CD4-positive, alpha-beta T cell treated with Interleukin-4 for 4 hours (primary cell): ENCODE data around the gene ANKUB1.

Experiments used
- DNase-seq: peaks from one replicate; pipeline ENCODE4 v3.0.0-alpha.2; 2020

ANKUB1 gene

GRCh38 chr3:149753717-149754116 is 38.6 kb downstream of the ANKUB1 start:
- DNase-seq: no peak

- DNase-seq: no peak
These were observed 39.6 kb downstream of the ANKUB1 start for GRCh38 chr3:149752788-149753136.

GRCh38 chr3:149752051-149752787 is 40.1 kb downstream of the ANKUB1 start, which contains the start of gene COMMD2:
TSS of gene COMMD2 (minus strand) at chr3:149752489. CDS start at chr3:149752444, 45 bp downstream.
- DNase-seq: peak; percentile 87

- DNase-seq: no peak
These were observed 40.8 kb downstream of the ANKUB1 start for GRCh38 chr3:149751551-149751950.

GRCh38 chr3:149744606-149745005 is 47.7 kb downstream of the ANKUB1 start:
- no peak for DNase-seq

GRCh38 chr3:149744151-149744550 is 48.2 kb downstream of the ANKUB1 start:
- DNase-seq: no peak

- DNase-seq: no peak
These were observed 53.0 kb downstream of the ANKUB1 start for GRCh38 chr3:149739396-149739795.

- no peak for DNase-seq
These were observed 53.5 kb downstream of the ANKUB1 start for GRCh38 chr3:149738876-149739275.

GRCh38 chr3:149736953-149737205 is 55.5 kb downstream of the ANKUB1 start:
- DNase-seq: no peak

GRCh38 chr3:149736175-149736952 is 56.0 kb downstream of the ANKUB1 start:
- no peak for DNase-seq

- DNase-seq: no peak
These were observed 60.1 kb downstream of the ANKUB1 start for GRCh38 chr3:149732234-149732633.

GRCh38 chr3:149727656-149728055 is 64.7 kb downstream of the ANKUB1 start:
- no peak for DNase-seq

- no peak for DNase-seq
These were observed 65.5 kb downstream of the ANKUB1 start for GRCh38 chr3:149726716-149727407.

- DNase-seq: no peak
These were observed 68.6 kb downstream of the ANKUB1 start for GRCh38 chr3:149723781-149724180.

- no peak for DNase-seq
These were observed 71.4 kb downstream of the ANKUB1 start for GRCh38 chr3:149720918-149721317.

GRCh38 chr3:149717391-149718056 is 74.8 kb downstream of the ANKUB1 start:
- peak; percentile 28 for DNase-seq

GRCh38 chr3:149716984-149717383 is 75.4 kb downstream of the ANKUB1 start:
- DNase-seq: no peak

- no peak for DNase-seq
These were observed 77.1 kb downstream of the ANKUB1 start for GRCh38 chr3:149715247-149715646.

GRCh38 chr3:149713730-149714654 is 78.4 kb downstream of the ANKUB1 start:
- DNase-seq: no peak
